ENCODE results near the gene ARF5.

The ARF5 gene

DNA sequence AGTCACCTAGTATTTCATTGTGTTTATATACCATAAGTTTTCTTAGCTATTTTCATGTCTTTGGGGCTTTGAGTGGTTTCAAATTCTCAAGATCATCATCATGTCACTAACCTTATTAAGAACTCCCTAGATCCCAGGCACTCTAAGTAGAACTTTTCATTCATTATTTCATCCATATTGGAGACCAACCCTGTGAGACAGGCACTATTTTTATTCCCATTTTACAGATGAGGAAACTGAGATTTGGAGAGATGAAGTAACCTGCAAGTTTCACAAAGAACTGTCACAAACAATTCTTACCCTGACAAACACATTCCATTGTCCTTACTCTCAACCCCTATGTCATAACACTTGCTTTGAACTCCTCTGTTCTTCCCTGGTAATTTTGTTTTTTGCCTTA, 50.0 kb downstream of the ARF5 start:
- no peak for DNase-seq
